Endodermal cell (in vitro differentiated cells): ENCODE measurements around the gene COX10. TPM values are rescaled to one million over a fixed set of nuclear protein-coding genes. Genes with fewer than 3 reads are reported as not detected.

ENCODE experiments used
- DNase-seq: peaks from one replicate; pipeline ENCODE4 v3.0.0-alpha.2; 2017
- H3K27ac ChIP-seq: 2 replicates; pipeline ENCODE4 v1.5.1; 2013; ENCODE audit warnings: mild to moderate bottlenecking, low read depth, low read length, moderate library complexity
- H3K27me3 ChIP-seq: 2 replicates; pipeline ENCODE4 v1.6.1; 2013; ENCODE audit warnings: mild to moderate bottlenecking, low read length, moderate library complexity; ENCODE audit not compliant: insufficient read depth, control insufficient read depth, poor library complexity, severe bottlenecking
- H3K36me3 ChIP-seq: 2 replicates; pipeline ENCODE4 v1.7.0; 2013; ENCODE audit warnings: mild to moderate bottlenecking, low read length, moderate library complexity; ENCODE audit not compliant: control insufficient read depth, insufficient read depth
- H3K4me1 ChIP-seq: one replicate; pipeline ENCODE4 v1.7.0; 2013; ENCODE audit warnings: low read length; ENCODE audit not compliant: control insufficient read depth, insufficient read depth
- H3K4me3 ChIP-seq: 2 replicates; pipeline ENCODE4 v1.5.1; 2013; ENCODE audit warnings: mild to moderate bottlenecking, low read length, moderate library complexity
- H3K9ac ChIP-seq: 2 replicates; pipeline ENCODE4 v1.6.1; 2013; ENCODE audit warnings: mild to moderate bottlenecking, low read length, moderate library complexity; ENCODE audit not compliant: poor library complexity, severe bottlenecking; ENCODE audit errors: extremely low read depth
- H3K9me3 ChIP-seq: 2 replicates; pipeline ENCODE4 v1.6.1; 2013; ENCODE audit warnings: mild to moderate bottlenecking, low read length, moderate library complexity; ENCODE audit not compliant: control insufficient read depth
- H3K27ac Mint-ChIP-seq: 2 replicates; pipeline ENCODE4 v1.8.0; 2020; ENCODE audit warnings: mixed read lengths
- H3K27me3 Mint-ChIP-seq: 2 replicates; pipeline ENCODE4 v1.8.0; 2021; ENCODE audit warnings: mild to moderate bottlenecking, mixed read lengths; ENCODE audit not compliant: insufficient read depth
- H3K36me3 Mint-ChIP-seq: 2 replicates; pipeline ENCODE4 v1.8.0; 2020; ENCODE audit warnings: low read depth, mixed read lengths
- H3K4me1 Mint-ChIP-seq: 2 replicates; pipeline ENCODE4 v1.8.0; 2020; ENCODE audit warnings: mixed read lengths
- H3K4me3 Mint-ChIP-seq: 2 replicates; pipeline ENCODE4 v1.8.0; 2020; ENCODE audit warnings: mild to moderate bottlenecking, moderate library complexity, mixed read lengths
- H3K9me3 Mint-ChIP-seq: 2 replicates; pipeline ENCODE4 v1.8.0; 2020; ENCODE audit warnings: mild to moderate bottlenecking, mixed read lengths
- WGBS, 2 experiments: methylation state at CpG; one replicate each; pipeline versions ENCODE4 v1.1.5 to v1.1.7; 2013; ENCODE audit warnings: missing lambda C conversion rate in 2 of 2, mixed read lengths in 1 of 2; ENCODE audit not compliant: insufficient coverage in 1 of 2, insufficient read length in 1 of 2; 5-methylcytosine and 5-hydroxymethylcytosine counted together
- total RNA-seq, 2 donors: library from RNA; stranded (reverse); fragmentation: NEBNext Ultra II Directional in 1 of 2; extraction: Animal tissue kit (Norgen Biotek cat#: 25700) in 1 of 2; gene quantifications; 2 replicates in 1 of 2; 3 replicates in 1 of 2; pipeline ENCODE4 v1.2.1, GENCODE V29; 2021
- TF ChIP-seq, protein P1 (sequence below): fragments of 200-600 bp; sonication (generic); conservative IDR thresholded peaks from 2 replicates; pipeline ENCODE4 v1.5.0; 2021; ENCODE audit warnings: antibody characterized with exemption, mild to moderate bottlenecking

The COX10 gene
- total RNA-seq, 2 donors from 2014 or later: 15.0 to 15.4 TPM

GRCh38 chr17:14204546-14204945 lies 135.2 kb downstream of the COX10 start:
- Mint-ChIP-seq H3K4me1 (peaks cover 6% of the 10 kb centered on the region), H3K27ac (no peak overlapping the region), H3K36me3 (peaks cover 12% of the 10 kb centered on the region), H3K27me3 (no peaks in the 10 kb centered on the region), H3K4me3 (no peak overlapping the region), H3K9me3 (no peaks in the 10 kb centered on the region)
- Histone ChIP-seq H3K27me3 (no peaks in the 10 kb centered on the region), H3K36me3 (peaks cover 10% of the 10 kb centered on the region), H3K27ac (no peak overlapping the region), H3K4me1 (no peaks in the 10 kb centered on the region), H3K9ac (no peak overlapping the region), H3K4me3 (no peak overlapping the region), H3K9me3 (no peaks in the 10 kb centered on the region)
- no peak for DNase-seq
- WGBS, 2 experiments: 98% methylated on average over 2 of the region's 2 CpGs; no CpG with 5 or more reads in 1 of the 2 experiments
- TF ChIP-seq, protein P1, sequence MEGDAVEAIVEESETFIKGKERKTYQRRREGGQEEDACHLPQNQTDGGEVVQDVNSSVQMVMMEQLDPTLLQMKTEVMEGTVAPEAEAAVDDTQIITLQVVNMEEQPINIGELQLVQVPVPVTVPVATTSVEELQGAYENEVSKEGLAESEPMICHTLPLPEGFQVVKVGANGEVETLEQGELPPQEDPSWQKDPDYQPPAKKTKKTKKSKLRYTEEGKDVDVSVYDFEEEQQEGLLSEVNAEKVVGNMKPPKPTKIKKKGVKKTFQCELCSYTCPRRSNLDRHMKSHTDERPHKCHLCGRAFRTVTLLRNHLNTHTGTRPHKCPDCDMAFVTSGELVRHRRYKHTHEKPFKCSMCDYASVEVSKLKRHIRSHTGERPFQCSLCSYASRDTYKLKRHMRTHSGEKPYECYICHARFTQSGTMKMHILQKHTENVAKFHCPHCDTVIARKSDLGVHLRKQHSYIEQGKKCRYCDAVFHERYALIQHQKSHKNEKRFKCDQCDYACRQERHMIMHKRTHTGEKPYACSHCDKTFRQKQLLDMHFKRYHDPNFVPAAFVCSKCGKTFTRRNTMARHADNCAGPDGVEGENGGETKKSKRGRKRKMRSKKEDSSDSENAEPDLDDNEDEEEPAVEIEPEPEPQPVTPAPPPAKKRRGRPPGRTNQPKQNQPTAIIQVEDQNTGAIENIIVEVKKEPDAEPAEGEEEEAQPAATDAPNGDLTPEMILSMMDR: no peak

- Mint-ChIP-seq H3K27ac (no peak overlapping the region), H3K4me3 (no peak overlapping the region), H3K36me3 (peaks cover 17% of the 10 kb centered on the region), H3K4me1 (peaks cover 6% of the 10 kb centered on the region), H3K9me3 (no peaks in the 10 kb centered on the region), H3K27me3 (no peaks in the 10 kb centered on the region)
- no peaks in the 10 kb centered on the region for H3K4me1 ChIP-seq
- no peak overlapping the region for H3K4me3 ChIP-seq
- H3K36me3 ChIP-seq: peaks cover 15% of the 10 kb centered on the region
- no peak overlapping the region for H3K27ac ChIP-seq
- H3K27me3 ChIP-seq: no peaks in the 10 kb centered on the region
- no peak overlapping the region for H3K9ac ChIP-seq
- 96 to 99% methylated on average over 10 of the region's 10 CpGs for WGBS, 2 experiments
- DNase-seq: no peak
- TF ChIP-seq, protein P1: no peak
- H3K9me3 ChIP-seq: no peaks in the 10 kb centered on the region
Observed at GRCh38 chr17:14205380-14205779, 136.1 kb downstream of the COX10 start.

DNA sequence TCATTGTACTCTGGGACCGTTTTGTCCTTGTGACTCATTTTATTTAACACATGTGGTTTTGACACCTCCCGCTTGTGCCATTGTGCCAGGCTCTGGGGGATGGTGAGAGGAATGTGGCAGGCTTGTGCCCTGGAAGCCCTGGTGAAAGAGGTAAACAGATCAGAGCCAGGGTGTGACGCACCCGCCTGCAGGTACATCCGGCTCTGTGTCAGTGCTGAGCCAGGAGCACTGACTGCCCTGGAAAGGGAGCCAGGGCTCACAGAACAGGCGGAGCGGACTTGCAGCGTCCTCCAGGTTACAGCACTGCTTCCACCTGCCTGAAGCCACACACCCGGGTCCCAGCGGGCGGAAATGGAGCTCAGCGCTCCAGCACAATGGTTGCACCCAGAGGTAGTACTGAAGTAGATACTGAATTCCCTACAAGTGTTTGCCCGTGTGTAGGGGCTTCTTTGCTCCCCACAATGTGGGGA lies 136.7 kb downstream of the COX10 start:
- Mint-ChIP-seq H3K4me3 (no peak overlapping the region), H3K36me3 (peaks cover 20% of the 10 kb centered on the region), H3K9me3 (peaks cover 3% of the 10 kb centered on the region), H3K27me3 (no peaks in the 10 kb centered on the region), H3K27ac (no peak overlapping the region), H3K4me1 (peaks cover 4% of the 10 kb centered on the region)
- no peak overlapping the region for H3K4me3 ChIP-seq
- H3K9me3 ChIP-seq: no peaks in the 10 kb centered on the region
- H3K27me3 ChIP-seq: no peaks in the 10 kb centered on the region
- no peaks in the 10 kb centered on the region for H3K4me1 ChIP-seq
- no peak for DNase-seq
- WGBS, 2 experiments: 85 to 89% methylated on average over 11 to 13 of the region's 13 CpGs
- TF ChIP-seq, protein P1: no peak
- peaks cover 15% of the 10 kb centered on the region for H3K36me3 ChIP-seq
- H3K9ac ChIP-seq: no peak overlapping the region
- H3K27ac ChIP-seq: no peak overlapping the region
